Measurements from ENCODE around the gene NADK.
"Not testable (repeated sequence)": the region's sequence is repeated elsewhere in the genome, so short reads cannot be mapped to it uniquely, and the experiment has no call there.

Gene NADK

GRCh38 chr1:1754051-1754815 is 24.0 kb downstream of the NADK start:
- no peak for DNase-seq (ENCODE audit: low read depth, low spot score)
- no peak for TF ChIP-seq CTCF (IDR thresholded peaks at IDR 0.05; ENCODE audit: insufficient read depth, low read length, missing control alignments)
- POLR2A ChIA-PET, result no interaction called here
- no peak overlapping the region for H3K4me3 ChIP-seq (ENCODE audit: low read depth, low read length)
- CTCF ChIA-PET, result interaction anchor here (1.0 kb wide), 1 partner anchor 151 kb away, joined by 3 read pairs; no protein-coding TSS in a partner anchor

GRCh38 chr1:1753607-1754005 is 24.7 kb downstream of the NADK start:
- DNase-seq (ENCODE audit: low read depth, low spot score), result no peak
- no peak for TF ChIP-seq CTCF (IDR thresholded peaks at IDR 0.05; ENCODE audit: insufficient read depth, low read length, missing control alignments)
- CTCF ChIA-PET, result no interaction called here
- POLR2A ChIA-PET, result no interaction called here
- no peak overlapping the region for H3K4me3 ChIP-seq (ENCODE audit: low read depth, low read length)

GRCh38 chr1:1752636-1753606 is 25.3 kb downstream of the NADK start:
- no peak for DNase-seq (ENCODE audit: low read depth, low spot score)
- ChIA-PET POLR2A (no interaction called here), CTCF (no interaction called here)
- no peak overlapping the region for H3K4me3 ChIP-seq (ENCODE audit: low read depth, low read length)
- no peak for TF ChIP-seq CTCF (IDR thresholded peaks at IDR 0.05; ENCODE audit: insufficient read depth, low read length, missing control alignments)

- no peak for TF ChIP-seq CTCF (IDR thresholded peaks at IDR 0.05; ENCODE audit: insufficient read depth, low read length, missing control alignments)
- CTCF ChIA-PET, result no interaction called here
- DNase-seq (ENCODE audit: low read depth, low spot score), result no peak
- POLR2A ChIA-PET, result no interaction called here
- no peak overlapping the region for H3K4me3 ChIP-seq (ENCODE audit: low read depth, low read length)
Measured at GRCh38 chr1:1752190-1752589, 26.1 kb downstream of the NADK start.

GRCh38 chr1:1749941-1750340 is 28.3 kb downstream of the NADK start:
- CTCF ChIA-PET; POLR2A ChIA-PET; H3K4me3 ChIP-seq (ENCODE audit: low read depth, low read length); DNase-seq (ENCODE audit: low read depth, low spot score): not testable (repeated sequence)

- DNase-seq (ENCODE audit: low read depth, low spot score), result no peak
- no peak for TF ChIP-seq CTCF (IDR thresholded peaks at IDR 0.05; ENCODE audit: insufficient read depth, low read length, missing control alignments)
- POLR2A ChIA-PET, result no interaction called here
- H3K4me3 ChIP-seq (ENCODE audit: low read depth, low read length), result no peak overlapping the region
- CTCF ChIA-PET, result no interaction called here
Measured at GRCh38 chr1:1748686-1749321, 29.5 kb downstream of the NADK start.

- POLR2A ChIA-PET, result not testable (repeated sequence)
Measured at GRCh38 chr1:1746566-1746909, 31.7 kb downstream of the NADK start.

GRCh38 chr1:1745651-1746565 is 32.4 kb downstream of the NADK start:
- peak; percentile 12 for DNase-seq (ENCODE audit: low read depth, low spot score)
- H3K4me3 ChIP-seq (ENCODE audit: low read depth, low read length), result peak overlapping the region; percentile 56
- CTCF ChIA-PET, POLR2A ChIA-PET: not testable (repeated sequence)

More at GRCh38 chr1:1746566-1746909, 31.7 kb downstream of the NADK start:
- H3K4me3 ChIP-seq (ENCODE audit: low read depth, low read length); DNase-seq (ENCODE audit: low read depth, low spot score); CTCF ChIA-PET: not testable (repeated sequence)

GRCh38 chr1:1742529-1742928 is 35.7 kb downstream of the NADK start:
- CTCF ChIA-PET; DNase-seq (ENCODE audit: low read depth, low spot score); POLR2A ChIA-PET; H3K4me3 ChIP-seq (ENCODE audit: low read depth, low read length): not testable (repeated sequence)
